Measurements from ENCODE around the gene HAUS8.

The HAUS8 gene

DNA sequence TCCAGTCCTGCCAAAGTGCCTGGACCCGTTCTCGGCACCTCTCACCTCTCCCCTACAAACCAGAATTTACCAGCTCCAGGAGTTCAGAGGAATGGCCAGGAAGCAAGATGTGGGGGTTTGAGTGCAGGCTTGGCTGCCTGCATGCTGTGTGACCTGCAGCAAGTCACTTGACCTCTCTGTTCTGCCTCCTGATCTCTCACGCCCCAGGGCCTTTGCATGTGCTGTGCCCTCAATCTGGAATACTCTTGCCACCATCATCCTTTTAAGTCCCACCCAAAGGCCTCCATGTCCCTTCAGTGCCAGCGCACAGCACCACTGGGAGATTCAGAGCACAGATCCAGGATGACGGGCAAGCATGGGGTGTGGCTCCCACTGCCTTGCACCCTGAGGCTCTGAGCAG is 43.7 kb upstream of the HAUS8 start:
- H3K27ac ChIP-seq (ENCODE audit: poor library complexity, severe bottlenecking), result no peak overlapping the region
- ATAC-seq (ENCODE audit: low read depth), result no peak

DNA sequence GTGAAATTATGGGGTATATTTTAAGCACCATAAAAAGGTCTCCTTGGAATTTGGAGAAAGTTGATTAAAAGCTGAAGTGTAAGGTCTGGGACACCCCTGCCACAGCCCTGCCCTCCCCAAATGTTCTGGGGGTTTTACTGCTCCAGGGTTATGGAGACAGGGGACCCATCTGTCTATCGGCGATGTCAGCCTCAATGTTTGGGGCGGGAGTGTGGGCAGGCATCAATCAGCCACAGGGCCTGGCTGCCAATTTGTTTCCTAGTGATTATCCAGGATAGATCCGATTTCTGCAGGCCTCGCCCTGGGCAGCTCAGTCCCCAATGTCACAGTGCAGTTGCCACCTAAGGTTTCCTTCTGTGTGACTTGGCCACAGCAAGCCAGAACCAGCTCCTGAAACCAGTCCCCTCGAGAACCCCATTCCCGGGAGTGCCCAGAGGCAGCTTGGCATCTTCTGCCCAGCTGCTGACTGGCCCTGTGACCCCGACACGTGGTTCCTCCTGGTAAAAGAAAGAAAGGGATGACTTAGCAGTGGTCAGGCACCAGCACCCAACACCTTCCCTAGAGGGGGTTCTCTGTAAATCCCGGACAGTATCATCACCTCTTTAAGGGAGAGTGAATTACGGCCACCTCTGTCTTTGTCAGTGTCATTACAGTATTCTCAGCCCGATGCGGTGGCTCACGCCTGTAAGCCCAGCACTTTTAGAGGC is 41.9 kb upstream of the HAUS8 start:
- TF ChIP-seq, protein P1, sequence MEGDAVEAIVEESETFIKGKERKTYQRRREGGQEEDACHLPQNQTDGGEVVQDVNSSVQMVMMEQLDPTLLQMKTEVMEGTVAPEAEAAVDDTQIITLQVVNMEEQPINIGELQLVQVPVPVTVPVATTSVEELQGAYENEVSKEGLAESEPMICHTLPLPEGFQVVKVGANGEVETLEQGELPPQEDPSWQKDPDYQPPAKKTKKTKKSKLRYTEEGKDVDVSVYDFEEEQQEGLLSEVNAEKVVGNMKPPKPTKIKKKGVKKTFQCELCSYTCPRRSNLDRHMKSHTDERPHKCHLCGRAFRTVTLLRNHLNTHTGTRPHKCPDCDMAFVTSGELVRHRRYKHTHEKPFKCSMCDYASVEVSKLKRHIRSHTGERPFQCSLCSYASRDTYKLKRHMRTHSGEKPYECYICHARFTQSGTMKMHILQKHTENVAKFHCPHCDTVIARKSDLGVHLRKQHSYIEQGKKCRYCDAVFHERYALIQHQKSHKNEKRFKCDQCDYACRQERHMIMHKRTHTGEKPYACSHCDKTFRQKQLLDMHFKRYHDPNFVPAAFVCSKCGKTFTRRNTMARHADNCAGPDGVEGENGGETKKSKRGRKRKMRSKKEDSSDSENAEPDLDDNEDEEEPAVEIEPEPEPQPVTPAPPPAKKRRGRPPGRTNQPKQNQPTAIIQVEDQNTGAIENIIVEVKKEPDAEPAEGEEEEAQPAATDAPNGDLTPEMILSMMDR (IDR thresholded peaks at IDR 0.05; ENCODE audit: poor library complexity, severe bottlenecking), result no peak
- ATAC-seq (ENCODE audit: low read depth) (no peak), DNase-seq (ENCODE audit: low spot score) (no peak)
- no peak overlapping the region for H3K4me3 ChIP-seq (ENCODE audit: severe bottlenecking)
- no peaks in the 10 kb centered on the region for H3K4me1 ChIP-seq (ENCODE audit: insufficient read depth, poor library complexity, severe bottlenecking)
- H3K27ac ChIP-seq (ENCODE audit: poor library complexity, severe bottlenecking), result no peak overlapping the region
- no peaks in the 10 kb centered on the region for H3K9me3 ChIP-seq (ENCODE audit: severe bottlenecking)
- H3K36me3 ChIP-seq (ENCODE audit: low read depth), result 0 out of 2 replicates have a peak, but pooled peaks cover 11% of the 10 kb centered on the region
- H3K27me3 ChIP-seq (ENCODE audit: insufficient read depth, poor library complexity, severe bottlenecking), result no peaks in the 10 kb centered on the region

More for the DNA sequence above, 43.7 kb upstream of the HAUS8 start:
- Histone ChIP-seq H3K27me3 (ENCODE audit: insufficient read depth, poor library complexity, severe bottlenecking) (no peaks in the 10 kb centered on the region), H3K4me3 (ENCODE audit: severe bottlenecking) (no peak overlapping the region), H3K36me3 (ENCODE audit: low read depth) (peaks cover 11% of the 10 kb centered on the region; the same call in 1 of the 2 replicates), H3K9me3 (ENCODE audit: severe bottlenecking) (no peaks in the 10 kb centered on the region), H3K4me1 (ENCODE audit: insufficient read depth, poor library complexity, severe bottlenecking) (no peaks in the 10 kb centered on the region)
- TF ChIP-seq, protein P1 (IDR thresholded peaks at IDR 0.05; ENCODE audit: poor library complexity, severe bottlenecking), result no peak
- no peak for DNase-seq (ENCODE audit: low spot score)

DNA sequence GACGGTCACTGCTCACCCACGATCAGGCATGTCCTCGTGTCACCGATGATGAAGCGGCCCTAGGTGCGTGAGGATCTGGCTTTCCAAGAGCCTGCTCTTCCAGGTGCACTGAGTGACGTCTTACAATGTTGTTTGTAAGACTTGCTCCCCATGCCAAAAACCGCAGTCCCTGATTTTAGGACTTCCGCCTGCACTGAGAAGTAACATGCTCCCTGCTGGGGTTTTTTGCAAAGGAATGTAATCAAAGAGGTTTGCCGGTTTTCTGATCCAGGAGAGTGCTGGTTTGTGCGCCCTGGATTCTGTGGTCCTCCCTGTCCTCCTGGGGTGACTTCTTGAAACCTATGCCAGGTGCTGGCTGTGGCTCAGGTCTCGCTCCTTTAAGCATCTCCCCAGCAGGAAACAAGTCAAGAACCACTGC is 39.2 kb upstream of the HAUS8 start:
- DNase-seq (ENCODE audit: low spot score) (no peak), ATAC-seq (ENCODE audit: low read depth) (no peak)
- H3K27ac ChIP-seq (ENCODE audit: poor library complexity, severe bottlenecking), result no peak overlapping the region
- H3K4me3 ChIP-seq (ENCODE audit: severe bottlenecking), result no peak overlapping the region
- H3K36me3 ChIP-seq (ENCODE audit: low read depth), result peaks cover 23% of the 10 kb centered on the region
- TF ChIP-seq, protein P1 (IDR thresholded peaks at IDR 0.05; ENCODE audit: poor library complexity, severe bottlenecking), result no peak
- H3K27me3 ChIP-seq (ENCODE audit: insufficient read depth, poor library complexity, severe bottlenecking), result no peaks in the 10 kb centered on the region
- no peaks in the 10 kb centered on the region for H3K4me1 ChIP-seq (ENCODE audit: insufficient read depth, poor library complexity, severe bottlenecking)
- H3K9me3 ChIP-seq (ENCODE audit: severe bottlenecking), result no peaks in the 10 kb centered on the region

DNA sequence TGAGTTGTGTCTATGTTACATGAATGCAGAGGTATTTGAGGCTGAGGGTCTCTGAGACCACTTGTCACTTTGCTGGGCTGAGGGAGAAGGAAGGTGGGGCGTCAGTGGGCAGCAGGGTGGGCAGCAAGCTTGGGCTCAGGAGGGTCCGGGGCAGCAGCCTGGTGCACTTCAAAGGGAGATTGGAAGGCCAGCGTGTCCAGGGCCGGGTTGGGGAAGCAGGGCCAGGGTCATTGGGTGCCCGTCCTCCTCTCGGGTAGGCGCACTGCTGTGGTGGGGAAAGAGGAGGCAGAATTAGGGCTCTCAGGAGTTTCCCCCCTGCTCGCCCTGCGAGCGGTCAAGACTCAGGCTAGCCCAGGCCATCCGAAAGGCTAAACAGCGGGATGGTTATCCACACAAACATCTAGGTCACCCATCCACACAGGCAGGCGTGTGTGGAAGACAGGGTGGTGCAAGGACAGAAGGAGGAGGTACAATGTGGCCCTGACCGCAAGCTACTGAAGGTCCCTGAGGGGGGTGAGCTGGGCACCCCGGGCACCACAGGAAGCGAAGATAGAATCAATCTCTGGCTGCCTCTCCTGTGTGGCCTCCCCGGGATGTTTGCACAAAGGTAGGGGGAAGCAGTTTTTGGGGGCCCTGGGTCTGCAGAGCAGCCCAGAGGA is 38.0 kb upstream of the HAUS8 start:
- Histone ChIP-seq H3K27ac (ENCODE audit: poor library complexity, severe bottlenecking) (no peak overlapping the region), H3K4me1 (ENCODE audit: insufficient read depth, poor library complexity, severe bottlenecking) (peaks cover 6% of the 10 kb centered on the region)
- TF ChIP-seq, protein P1 (IDR thresholded peaks at IDR 0.05; ENCODE audit: poor library complexity, severe bottlenecking), result no peak

DNA sequence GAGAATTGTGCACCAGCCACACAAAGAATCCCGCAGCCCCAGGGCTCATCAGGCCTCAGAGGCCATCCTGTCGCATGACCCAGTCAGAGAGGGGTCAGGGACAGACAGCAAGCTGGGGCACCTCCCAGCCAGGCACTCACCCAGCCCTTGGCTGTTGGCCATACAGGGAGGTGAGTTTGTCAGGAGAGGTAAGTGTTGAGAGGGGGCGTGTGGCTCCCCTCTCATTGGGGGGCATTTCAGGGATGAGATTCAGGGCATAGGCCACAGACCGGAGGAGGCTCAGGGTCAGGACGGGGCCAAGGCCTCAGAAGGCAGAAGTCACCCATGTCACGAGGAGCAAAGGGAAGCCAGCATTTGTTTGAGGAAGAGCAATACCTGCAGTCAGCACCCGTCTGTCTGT is 37.4 kb upstream of the HAUS8 start:
- no peak for ATAC-seq (ENCODE audit: low read depth)
- Histone ChIP-seq H3K4me3 (ENCODE audit: severe bottlenecking) (no peak overlapping the region), H3K27me3 (ENCODE audit: insufficient read depth, poor library complexity, severe bottlenecking) (no peaks in the 10 kb centered on the region), H3K4me1 (ENCODE audit: insufficient read depth, poor library complexity, severe bottlenecking) (peaks cover 8% of the 10 kb centered on the region), H3K27ac (ENCODE audit: poor library complexity, severe bottlenecking) (no peak overlapping the region), H3K9me3 (ENCODE audit: severe bottlenecking) (no peaks in the 10 kb centered on the region), H3K36me3 (ENCODE audit: low read depth) (peaks cover 24% of the 10 kb centered on the region)
- no peak for DNase-seq (ENCODE audit: low spot score)
- TF ChIP-seq, protein P1 (IDR thresholded peaks at IDR 0.05; ENCODE audit: poor library complexity, severe bottlenecking), result no peak

More for the DNA sequence above, 38.0 kb upstream of the HAUS8 start:
- no peaks in the 10 kb centered on the region for H3K9me3 ChIP-seq (ENCODE audit: severe bottlenecking)
- H3K4me3 ChIP-seq (ENCODE audit: severe bottlenecking), result no peak overlapping the region
- DNase-seq (ENCODE audit: low spot score) (no peak), ATAC-seq (ENCODE audit: low read depth) (no peak)
- peaks cover 24% of the 10 kb centered on the region for H3K36me3 ChIP-seq (ENCODE audit: low read depth)
- H3K27me3 ChIP-seq (ENCODE audit: insufficient read depth, poor library complexity, severe bottlenecking), result no peaks in the 10 kb centered on the region
